Suprapubic skin (tissue), 4 donors: Measurements from ENCODE around the gene UTS2B. TPM values are rescaled to one million over a fixed set of nuclear protein-coding genes. Genes with fewer than 3 reads are reported as not detected.

Experiments
- DNase-seq, 2 donors: peaks; one replicate each; pipeline ENCODE4 v3.0.0-alpha.2; 2019; ENCODE audit warnings: low spot score in 2 of 2
- H3K27ac ChIP-seq: fragments of 200-600 bp; sonication (generic); one replicate; pipeline ENCODE4 v1.5.1; 2019
- H3K27me3 ChIP-seq: fragments of 200-600 bp; sonication (generic); one replicate; pipeline ENCODE4 v1.5.1; 2019
- H3K36me3 ChIP-seq: fragments of 200-600 bp; sonication (generic); one replicate; pipeline ENCODE4 v1.5.1; 2019
- H3K4me1 ChIP-seq: fragments of 200-600 bp; sonication (generic); one replicate; pipeline ENCODE4 v1.5.1; 2019
- H3K4me3 ChIP-seq: fragments of 200-600 bp; sonication (generic); one replicate; pipeline ENCODE4 v1.5.1; 2019; ENCODE audit warnings: mild to moderate bottlenecking
- H3K9me3 ChIP-seq: fragments of 200-600 bp; sonication (generic); one replicate; pipeline ENCODE4 v1.5.1; 2019
- CTCF ChIP-seq, 2 donors: fragments of 200-600 bp in 1 of 2; fragments of 450-650 bp in 1 of 2; sonication (generic) in 1 of 2; IDR thresholded peaks; one replicate each; pipeline ENCODE4 v1.5.1; 2016 to 2019; ENCODE audit warnings: antibody characterized with exemption in 2 of 2, mild to moderate bottlenecking in 1 of 2, moderate library complexity in 1 of 2
- EP300 ChIP-seq: sonication (generic); formaldehyde crosslinking; IDR thresholded peaks from one replicate; pipeline ENCODE4 v1.6.1; 2017; ENCODE audit warnings: antibody characterized with exemption
- POLR2A ChIP-seq, 2 donors: fragments of 450-650 bp; IDR thresholded peaks; one replicate each; pipeline ENCODE4 v1.6.1; 2017; ENCODE audit warnings: antibody characterized with exemption in 2 of 2, mild to moderate bottlenecking in 2 of 2, moderate library complexity in 2 of 2
- POLR2AphosphoS5 ChIP-seq, 3 donors: sonication (generic); formaldehyde crosslinking; IDR thresholded peaks; one replicate each; pipeline ENCODE4 v1.6.1; 2017; ENCODE audit warnings: antibody characterized with exemption in 3 of 3
- WGBS: methylation state at CpG from one replicate; pipeline ENCODE4 v1.1.5; 2018; 5-methylcytosine and 5-hydroxymethylcytosine counted together
- total RNA-seq, 4 donors: library from RNA; depleted of rRNA; stranded (reverse); fragments of >200 nt; gene quantifications; one replicate each; pipeline ENCODE4 v1.1.0, GENCODE V29; 2016

UTS2B gene
- total RNA-seq, 4 donors from 2014 or later: 1.0 TPM; not detected in 3

DNA sequence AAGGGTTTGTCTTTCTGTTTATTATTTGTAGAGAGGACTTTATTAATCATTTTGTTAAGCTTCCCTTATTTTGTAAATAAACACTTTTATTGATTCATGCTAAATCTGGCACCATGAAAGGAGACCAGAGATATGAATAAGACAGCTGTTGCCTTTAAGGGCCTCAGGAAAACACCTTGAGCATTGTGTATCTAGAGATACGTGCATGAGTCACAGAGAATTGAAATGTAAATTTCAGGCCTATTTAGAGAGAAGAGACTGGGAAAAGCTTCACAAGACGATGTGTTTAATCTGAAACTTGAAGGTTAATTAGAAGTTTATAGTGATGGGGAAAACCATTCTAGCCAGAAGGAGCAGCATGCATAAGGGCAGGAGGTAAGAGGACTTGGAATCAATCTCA lies 28.6 kb upstream of the UTS2B start:
- no peak for DNase-seq
- Histone ChIP-seq H3K4me3 (no peak overlapping the region), H3K4me1 (peaks cover 30% of the 10 kb centered on the region), H3K36me3 (peaks cover 28% of the 10 kb centered on the region), H3K27ac (peak overlapping the region; percentile 11), H3K27me3 (no peaks in the 10 kb centered on the region), H3K9me3 (no peaks in the 10 kb centered on the region)
- TF ChIP-seq POLR2AphosphoS5 (IDR thresholded peaks at IDR 0.05): no peak
- no peak for TF ChIP-seq POLR2A (IDR thresholded peaks at IDR 0.05)
- WGBS: 52% methylated on average over 2 of the region's 2 CpGs

DNA sequence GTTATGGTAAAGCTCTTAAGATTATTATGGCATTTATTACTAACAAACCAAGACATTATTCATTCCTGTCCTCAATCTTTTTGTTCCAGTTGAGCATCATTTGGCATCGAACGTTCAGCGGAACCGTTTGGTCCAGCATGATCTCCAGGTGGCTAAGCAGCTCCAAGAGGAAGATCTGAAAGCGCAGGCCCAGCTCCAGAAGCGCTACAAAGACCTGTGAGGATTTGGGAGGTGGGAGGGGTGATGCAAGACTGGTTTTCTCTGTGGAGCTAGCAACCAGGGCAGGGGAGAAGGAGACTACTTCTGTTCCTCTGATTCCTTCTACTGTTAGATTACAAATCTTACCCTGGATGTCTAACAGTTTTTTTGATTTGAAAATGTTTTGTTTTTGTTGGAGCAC lies 27.6 kb upstream of the UTS2B start:
- DNase-seq: no peak
- Histone ChIP-seq H3K27me3 (no peaks in the 10 kb centered on the region), H3K4me3 (no peak overlapping the region), H3K9me3 (no peaks in the 10 kb centered on the region), H3K4me1 (peaks cover 35% of the 10 kb centered on the region), H3K27ac (no peak overlapping the region), H3K36me3 (peaks cover 28% of the 10 kb centered on the region)
- TF ChIP-seq POLR2A (IDR thresholded peaks at IDR 0.05): no peak
- no peak for TF ChIP-seq CTCF (IDR thresholded peaks at IDR 0.05)
- no peak for TF ChIP-seq POLR2AphosphoS5 (IDR thresholded peaks at IDR 0.05)
- TF ChIP-seq EP300: no peak
- 87% methylated on average over 6 of the region's 6 CpGs for WGBS

- peaks cover 41% of the 10 kb centered on the region for H3K4me1 ChIP-seq
- no peak for DNase-seq
- H3K27me3 ChIP-seq: no peaks in the 10 kb centered on the region
- no peak for TF ChIP-seq POLR2A (IDR thresholded peaks at IDR 0.05)
- TF ChIP-seq POLR2AphosphoS5 (IDR thresholded peaks at IDR 0.05): no peak
- no peak for TF ChIP-seq CTCF (IDR thresholded peaks at IDR 0.05)
- TF ChIP-seq EP300: no peak
- H3K9me3 ChIP-seq: no peaks in the 10 kb centered on the region
- 28% methylated on average over 5 of the region's 5 CpGs for WGBS
- H3K27ac ChIP-seq: peak overlapping the region; percentile 53
- peaks cover 22% of the 10 kb centered on the region for H3K36me3 ChIP-seq
- H3K4me3 ChIP-seq: no peak overlapping the region
These were observed 26.5 kb upstream of the UTS2B start for GRCh38 chr3:191356631-191357439.

DNA sequence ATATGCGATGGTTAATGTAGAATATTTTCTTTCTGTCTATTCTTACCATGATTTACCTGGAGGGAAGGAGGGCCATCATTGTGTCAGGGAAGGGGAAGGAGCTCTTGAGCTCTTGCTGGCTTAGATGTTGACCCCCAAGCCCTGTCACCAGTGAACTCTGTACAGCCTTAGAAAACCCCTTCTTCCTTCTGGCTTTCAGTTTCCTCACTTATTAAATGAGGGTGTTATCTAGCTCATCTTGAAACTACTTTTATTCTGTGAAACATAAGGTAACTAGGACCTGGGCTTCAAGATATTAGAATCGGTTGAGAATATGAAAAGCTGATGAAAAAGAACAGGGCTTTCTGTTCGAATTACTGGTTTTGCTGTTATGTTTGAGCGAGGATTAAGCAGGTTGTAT lies 25.1 kb upstream of the UTS2B start:
- Histone ChIP-seq H3K36me3 (peaks cover 12% of the 10 kb centered on the region), H3K4me3 (no peak overlapping the region), H3K27me3 (no peaks in the 10 kb centered on the region), H3K9me3 (no peaks in the 10 kb centered on the region), H3K27ac (no peak overlapping the region), H3K4me1 (peaks cover 55% of the 10 kb centered on the region)
- TF ChIP-seq POLR2A (IDR thresholded peaks at IDR 0.05) (no peak), POLR2AphosphoS5 (IDR thresholded peaks at IDR 0.05) (no peak), EP300 (no peak), CTCF (IDR thresholded peaks at IDR 0.05) (no peak)
- DNase-seq: no peak
- WGBS: 80% methylated on average over 4 of the region's 4 CpGs

DNA sequence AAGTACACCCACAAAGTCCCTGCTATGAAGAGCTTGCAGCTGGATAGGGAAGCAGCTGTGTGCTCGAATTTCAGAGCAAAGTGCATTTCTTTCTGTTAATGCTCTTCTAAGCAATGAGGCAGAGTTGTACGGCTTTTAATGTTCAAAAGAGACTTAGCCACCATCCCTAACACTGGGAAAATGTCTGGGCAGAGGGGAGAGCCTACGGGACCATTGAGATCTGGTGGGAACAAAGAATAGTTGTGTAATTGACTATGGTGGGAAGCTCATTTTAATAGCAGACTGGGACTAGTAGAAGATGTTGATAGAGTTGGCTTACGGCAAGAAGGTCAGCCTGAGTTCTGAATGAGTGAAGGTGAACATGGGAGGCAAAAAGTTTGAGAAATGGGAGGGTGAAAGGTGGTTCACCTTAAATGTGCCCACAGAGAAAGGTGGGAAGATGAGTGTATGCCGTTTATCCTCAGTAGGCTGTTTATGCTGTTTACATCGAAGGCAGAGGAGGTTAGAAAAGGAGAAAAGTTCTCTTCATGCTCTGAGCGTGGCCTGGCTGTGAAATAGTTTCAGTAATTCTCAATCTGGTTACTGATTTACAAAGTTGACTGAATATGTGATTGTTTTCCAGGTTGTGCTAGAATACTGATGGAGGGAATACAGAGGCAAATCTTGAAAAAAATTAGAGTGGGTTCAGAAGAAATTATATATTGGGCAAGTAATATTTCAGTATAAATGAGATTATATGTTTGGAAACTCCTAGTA lies 22.9 kb upstream of the UTS2B start:
- no peak for DNase-seq
- no peaks in the 10 kb centered on the region for H3K9me3 ChIP-seq
- no peaks in the 10 kb centered on the region for H3K27me3 ChIP-seq
- TF ChIP-seq CTCF (IDR thresholded peaks at IDR 0.05): no peak
- TF ChIP-seq POLR2A (IDR thresholded peaks at IDR 0.05): no peak
- no peak for TF ChIP-seq EP300
- no peak for TF ChIP-seq POLR2AphosphoS5 (IDR thresholded peaks at IDR 0.05)
- H3K4me1 ChIP-seq: peaks cover 51% of the 10 kb centered on the region
- no peak overlapping the region for H3K27ac ChIP-seq
- peaks cover 3% of the 10 kb centered on the region for H3K36me3 ChIP-seq
- WGBS: 80% methylated on average over 7 of the region's 7 CpGs
- no peak overlapping the region for H3K4me3 ChIP-seq
